ENCODE measurements around the gene TSLP.

TSLP gene

GRCh38 chr5:111071413-111071812, at the start of gene TSLP:
TSLP (plus strand) TSS chr5:111071713; CDS start chr5:111071891, 178 bp downstream.
- no peak for DNase-seq (ENCODE audit: low read depth in 2 of 2, low spot score in 1 of 2)

- no peak for DNase-seq (ENCODE audit: low read depth in 2 of 2, low spot score in 1 of 2)
These were observed 49.2 kb upstream of the TSLP start for GRCh38 chr5:111022301-111022700.

- no peak for DNase-seq (ENCODE audit: low read depth in 2 of 2, low spot score in 1 of 2)
These were observed 42.6 kb upstream of the TSLP start for GRCh38 chr5:111028865-111029264.

- DNase-seq (ENCODE audit: low read depth in 2 of 2, low spot score in 1 of 2), result no peak
These were observed 27.6 kb upstream of the TSLP start for GRCh38 chr5:111043712-111044506.

- no peak for DNase-seq (ENCODE audit: low read depth in 2 of 2, low spot score in 1 of 2)
These were observed 13.4 kb upstream of the TSLP start for GRCh38 chr5:111058064-111058463.

- no peak for DNase-seq (ENCODE audit: low read depth in 2 of 2, low spot score in 1 of 2)
These were observed 11.3 kb upstream of the TSLP start for GRCh38 chr5:111060169-111060568.

GRCh38 chr5:111061618-111062017, 9.9 kb upstream of the TSLP start:
- no peak for DNase-seq (ENCODE audit: low read depth in 2 of 2, low spot score in 1 of 2)

GRCh38 chr5:111063709-111064322, 7.7 kb upstream of the TSLP start:
- DNase-seq (ENCODE audit: low read depth in 2 of 2, low spot score in 1 of 2), result no peak

GRCh38 chr5:111066261-111066938, 5.1 kb upstream of the TSLP start:
- no peak for DNase-seq (ENCODE audit: low read depth in 2 of 2, low spot score in 1 of 2)

GRCh38 chr5:111068213-111068612, 3.3 kb upstream of the TSLP start:
- DNase-seq (ENCODE audit: low read depth in 2 of 2, low spot score in 1 of 2), result no peak

- no peak for DNase-seq (ENCODE audit: low read depth in 2 of 2, low spot score in 1 of 2)
These were observed 1.7 kb upstream of the TSLP start for GRCh38 chr5:111069839-111070238.

GRCh38 chr5:111070272-111071134, 1.0 kb upstream of the TSLP start:
- DNase-seq (ENCODE audit: low read depth in 2 of 2, low spot score in 1 of 2), result no peak

GRCh38 chr5:111072949-111073682, 1.6 kb downstream of the TSLP start:
- DNase-seq (ENCODE audit: low read depth in 2 of 2, low spot score in 1 of 2), result peak; percentile 43 to 46

GRCh38 chr5:111074244-111074643, 2.7 kb downstream of the TSLP start:
- no peak for DNase-seq (ENCODE audit: low read depth in 2 of 2, low spot score in 1 of 2)

- no peak for DNase-seq (ENCODE audit: low read depth in 2 of 2, low spot score in 1 of 2)
These were observed 4.0 kb downstream of the TSLP start for GRCh38 chr5:111075520-111075919.

GRCh38 chr5:111076091-111076490, 4.6 kb downstream of the TSLP start:
- no peak for DNase-seq (ENCODE audit: low read depth in 2 of 2, low spot score in 1 of 2)

GRCh38 chr5:111077678-111078077, 6.2 kb downstream of the TSLP start:
- no peak for DNase-seq (ENCODE audit: low read depth in 2 of 2, low spot score in 1 of 2)

GRCh38 chr5:111079846-111080245, 8.3 kb downstream of the TSLP start:
- no peak for DNase-seq (ENCODE audit: low read depth in 2 of 2, low spot score in 1 of 2)

GRCh38 chr5:111083323-111083722, 11.8 kb downstream of the TSLP start:
- no peak for DNase-seq (ENCODE audit: low read depth in 2 of 2, low spot score in 1 of 2)

GRCh38 chr5:111092062-111092853, 20.7 kb downstream of the TSLP start, which contains the start of gene WDR36:
WDR36 (plus strand) TSS chr5:111092348; CDS start chr5:111092457, 109 bp downstream.
- peak; percentile 78 to 86 for DNase-seq (ENCODE audit: low read depth in 2 of 2, low spot score in 1 of 2)

Measured in stimulated activated CD8-positive, alpha-beta memory T cell treated with anti-CD3 and anti-CD28 coated beads, Interleukin-4, amount 100 ng/mL, for 4 hours (primary cell).